OCI-LY7 (cell line): ENCODE data around the gene ASXL1. TPM values are rescaled to one million over a fixed set of nuclear protein-coding genes. Genes with fewer than 3 reads are reported as not detected.
"Not testable (repeated sequence)": the region's sequence is repeated elsewhere in the genome, so short reads cannot be mapped to it uniquely, and the experiment has no call there.

Source experiments
- BruUV-seq: library from RNA; stranded (reverse); fragments of 400-500 nt; replicated peaks from 2 replicates; lab custom pipeline; 2021; lab: Mats Ljungman, UMichigan
- CTCF ChIA-PET: fragments of 300-600 bp; sonication (Branson Sonifier 250); formaldehyde crosslinking; loops from one replicate; lab custom pipeline; 2022; ENCODE audit warnings: antibody characterized with exemption; ENCODE audit not compliant: unreplicated experiment; lab: Charles Lee
- POLR2A ChIA-PET: fragments of 300-600 bp; sonication (Branson Sonifier 250); formaldehyde crosslinking; loops from one replicate; lab custom pipeline; 2022; ENCODE audit warnings: antibody characterized with exemption; lab: Charles Lee
- DNase-seq: peaks from one replicate; pipeline ENCODE4 v3.0.0-alpha.2; 2015; ENCODE audit warnings: low spot score
- H2AFZ ChIP-seq: fragments of 200-600 bp; sonication (generic), shearing (Covaris generic); 2 replicates; pipeline ENCODE4 v1.6.1; 2014; ENCODE audit warnings: mild to moderate bottlenecking, antibody characterized with exemption, low read length, moderate library complexity
- H3K27ac ChIP-seq: fragments of 200-600 bp; sonication (generic); 2 replicates; pipeline ENCODE4 v1.5.1; 2014; ENCODE audit warnings: mixed run types, low read depth, mild to moderate bottlenecking, moderate library complexity, low read length, inconsistent platforms; ENCODE audit not compliant: poor library complexity, severe bottlenecking
- H3K36me3 ChIP-seq: fragments of 200-600 bp; sonication (generic); 2 replicates; pipeline ENCODE4 v1.6.1; 2014; ENCODE audit warnings: mild to moderate bottlenecking, antibody characterized with exemption, low read length, moderate library complexity, mixed read lengths; ENCODE audit not compliant: insufficient read depth
- H3K4me1 ChIP-seq: fragments of 200-600 bp; sonication (generic); 2 replicates; pipeline ENCODE4 v1.5.1; 2014; ENCODE audit warnings: mild to moderate bottlenecking, low read length; ENCODE audit not compliant: insufficient read depth, poor library complexity, severe bottlenecking
- H3K4me2 ChIP-seq: fragments of 200-600 bp; sonication (generic); 2 replicates; pipeline ENCODE4 v1.6.1; 2014; ENCODE audit warnings: mild to moderate bottlenecking, low read length
- H3K4me3 ChIP-seq: fragments of 200-600 bp; sonication (generic); 2 replicates; pipeline ENCODE4 v1.5.1; 2014; ENCODE audit warnings: mild to moderate bottlenecking, low read depth, low read length; ENCODE audit not compliant: poor library complexity, severe bottlenecking
- H3K79me2 ChIP-seq: fragments of 200-600 bp; sonication (generic); 2 replicates; pipeline ENCODE4 v1.6.1; 2016; ENCODE audit warnings: low read depth, mild to moderate bottlenecking, low read length, moderate library complexity, mixed read lengths; ENCODE audit not compliant: insufficient read depth
- H3K9me2 ChIP-seq: fragments of 200-600 bp; sonication (generic); 2 replicates; pipeline ENCODE4 v1.6.1; 2016; ENCODE audit warnings: mild to moderate bottlenecking, low read length, mixed read lengths; ENCODE audit not compliant: insufficient read depth
- H3K9me3 ChIP-seq: fragments of 200-600 bp; sonication (generic); 2 replicates; pipeline ENCODE4 v1.6.1; 2014; ENCODE audit warnings: mild to moderate bottlenecking, mixed run types, low read length, mixed read lengths
- H4K20me1 ChIP-seq: fragments of 200-600 bp; sonication (generic); 2 replicates; pipeline ENCODE4 v1.6.1; 2014; ENCODE audit warnings: mild to moderate bottlenecking, antibody characterized with exemption, low read length, moderate library complexity, mixed read lengths; ENCODE audit not compliant: insufficient read depth
- EZH2phosphoT487 ChIP-seq: fragments of 200-600 bp; sonication (generic); IDR thresholded peaks from 2 replicates; pipeline ENCODE4 v1.6.1; 2018; ENCODE audit warnings: low read depth, borderline replicate concordance, mild to moderate bottlenecking, mixed run types, antibody characterized with exemption, low read length, moderate library complexity, mixed read lengths
- intact Hi-C: fragments of 100-400 bp; cut with micrococcal nuclease; formaldehyde crosslinking; loops from one replicate; pipeline ENCODE4 v1.10.0; 2022; ENCODE audit not compliant: unreplicated experiment
- total RNA-seq, 2 experiments: library from RNA; depleted of rRNA in 1 of 2; stranded (reverse); fragments of >200 nt in 1 of 2; shearing (Covaris generic) in 1 of 2; gene quantifications; 2 replicates each; pipeline ENCODE4 v1.2.3, GENCODE V29; 2014 to 2022
- TF ChIP-seq, protein P1 (sequence below): fragments of 200-600 bp; sonication (generic); conservative IDR thresholded peaks from 2 replicates; pipeline ENCODE4 v1.5.1; 2014; ENCODE audit warnings: mild to moderate bottlenecking, antibody characterized with exemption, low read length, moderate library complexity, mixed read lengths

The ASXL1 gene
- total RNA-seq, 2 experiments from 2014 or later, result 84.7 to 122 TPM

DNA sequence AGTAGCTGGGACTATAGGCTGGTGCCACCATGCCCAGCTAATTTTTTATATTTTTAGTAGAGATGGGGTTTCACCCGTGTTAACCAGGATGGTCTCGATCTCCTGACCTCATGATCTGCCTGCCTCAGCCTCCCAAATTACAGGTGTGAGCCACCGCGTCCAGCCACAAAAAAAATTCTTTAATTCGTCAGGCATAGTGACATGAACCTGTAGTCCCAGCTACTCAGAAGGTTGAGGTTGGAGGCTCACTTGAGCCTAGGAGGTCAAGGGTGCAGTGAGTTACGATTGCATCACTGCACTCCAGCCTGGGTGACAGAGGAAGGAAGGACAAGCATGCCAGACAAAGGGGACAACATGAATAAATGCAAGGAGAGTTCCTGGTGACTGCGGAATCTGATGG is 19.5 kb upstream of the ASXL1 start:
- H3K9me2 ChIP-seq, result no peaks in the 10 kb centered on the region
- H3K9me3 ChIP-seq, result no peaks in the 10 kb centered on the region
- no peak for DNase-seq
- ChIA-PET POLR2A (interaction anchor here (0.7 kb wide), 1 partner anchor 56 kb away, joined by 3 read pairs; no protein-coding TSS in a partner anchor), CTCF (no interaction called here)
- peaks cover 4% of the 10 kb centered on the region for H3K4me1 ChIP-seq
- no peak overlapping the region for H3K4me3 ChIP-seq
- H3K27ac ChIP-seq, result no peak overlapping the region
- H3K4me2 ChIP-seq, result no peak overlapping the region
- BruUV-seq, result no TSS peak
- H3K79me2 ChIP-seq, result no peaks in the 10 kb centered on the region
- H3K36me3 ChIP-seq, result peaks cover 12% of the 10 kb centered on the region; the same call in 1 of the 2 replicates
- intact Hi-C loops, result no loop called here
- no peak overlapping the region for H2AFZ ChIP-seq
- no peaks in the 10 kb centered on the region for H4K20me1 ChIP-seq
- no peak for TF ChIP-seq EZH2phosphoT487
- TF ChIP-seq, protein P1, sequence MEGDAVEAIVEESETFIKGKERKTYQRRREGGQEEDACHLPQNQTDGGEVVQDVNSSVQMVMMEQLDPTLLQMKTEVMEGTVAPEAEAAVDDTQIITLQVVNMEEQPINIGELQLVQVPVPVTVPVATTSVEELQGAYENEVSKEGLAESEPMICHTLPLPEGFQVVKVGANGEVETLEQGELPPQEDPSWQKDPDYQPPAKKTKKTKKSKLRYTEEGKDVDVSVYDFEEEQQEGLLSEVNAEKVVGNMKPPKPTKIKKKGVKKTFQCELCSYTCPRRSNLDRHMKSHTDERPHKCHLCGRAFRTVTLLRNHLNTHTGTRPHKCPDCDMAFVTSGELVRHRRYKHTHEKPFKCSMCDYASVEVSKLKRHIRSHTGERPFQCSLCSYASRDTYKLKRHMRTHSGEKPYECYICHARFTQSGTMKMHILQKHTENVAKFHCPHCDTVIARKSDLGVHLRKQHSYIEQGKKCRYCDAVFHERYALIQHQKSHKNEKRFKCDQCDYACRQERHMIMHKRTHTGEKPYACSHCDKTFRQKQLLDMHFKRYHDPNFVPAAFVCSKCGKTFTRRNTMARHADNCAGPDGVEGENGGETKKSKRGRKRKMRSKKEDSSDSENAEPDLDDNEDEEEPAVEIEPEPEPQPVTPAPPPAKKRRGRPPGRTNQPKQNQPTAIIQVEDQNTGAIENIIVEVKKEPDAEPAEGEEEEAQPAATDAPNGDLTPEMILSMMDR, result no peak

- no peak for TF ChIP-seq EZH2phosphoT487
- TF ChIP-seq, protein P1, result no peak
- peaks cover 8% of the 10 kb centered on the region; the same call in 1 of the 2 replicates for H3K36me3 ChIP-seq
- no peak overlapping the region for H3K27ac ChIP-seq
- H3K4me2 ChIP-seq, result no peak overlapping the region
- no peaks in the 10 kb centered on the region for H3K9me3 ChIP-seq
- H4K20me1 ChIP-seq, result no peaks in the 10 kb centered on the region
- H3K4me1 ChIP-seq, result peaks cover 4% of the 10 kb centered on the region
- no peaks in the 10 kb centered on the region for H3K79me2 ChIP-seq
- ChIA-PET POLR2A (no interaction called here), CTCF (no interaction called here)
- intact Hi-C loops, result no loop called here
- H3K9me2 ChIP-seq, result no peaks in the 10 kb centered on the region
- DNase-seq, result no peak
- no peak overlapping the region for H2AFZ ChIP-seq
- BruUV-seq, result no TSS peak
- H3K4me3 ChIP-seq, result no peak overlapping the region
These were observed 19.0 kb upstream of the ASXL1 start for GRCh38 chr20:32339116-32339515.

DNA sequence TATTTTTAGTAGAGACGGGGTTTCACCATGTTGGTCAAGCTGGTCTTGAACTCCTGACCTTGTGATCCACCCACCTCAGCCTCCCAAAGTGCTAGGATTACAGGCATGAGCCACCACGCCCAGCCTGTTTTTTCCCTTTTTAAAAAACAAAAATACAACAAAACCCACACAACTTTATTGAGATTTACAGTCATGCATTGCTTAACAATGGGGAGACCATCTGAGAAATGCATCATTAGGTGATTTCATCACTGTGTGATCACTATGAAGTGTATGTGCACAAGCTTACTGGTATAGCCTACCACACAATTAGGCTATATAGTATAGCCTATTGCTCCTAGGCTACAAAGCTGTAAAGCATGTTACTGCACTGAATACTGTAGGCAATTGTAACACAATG is 17.1 kb upstream of the ASXL1 start:
- H3K4me2 ChIP-seq, POLR2A ChIA-PET, H3K4me3 ChIP-seq, H2AFZ ChIP-seq, H3K36me3 ChIP-seq, H3K79me2 ChIP-seq, intact Hi-C loops, DNase-seq, CTCF ChIA-PET, BruUV-seq, H4K20me1 ChIP-seq, H3K9me2 ChIP-seq, H3K9me3 ChIP-seq, H3K27ac ChIP-seq: not testable (repeated sequence)
- H3K4me1 ChIP-seq, result peaks cover 12% of the 10 kb centered on the region
